GM18498 (cell line): ENCODE data around the gene F2RL2.

Experiments
- ATAC-seq: cut with Tn5 transposase; IDR thresholded peaks from one replicate; pipeline ENCODE4 v1.9.1; 2021; ENCODE audit warnings: mild to moderate bottlenecking, moderate library complexity; ENCODE audit not compliant: unreplicated experiment

Gene F2RL2

GRCh38 chr5:76622973-76623596, at the start of gene F2RL2:
Gene F2RL2 (minus strand): TSS chr5:76623403. CDS start chr5:76623230, 173 bp downstream.
- ATAC-seq = no peak

- ATAC-seq = no peak
Measured at GRCh38 chr5:76672242-76672641, 49.0 kb upstream of the F2RL2 start.

GRCh38 chr5:76670508-76670907, 47.3 kb upstream of the F2RL2 start:
- ATAC-seq = no peak

GRCh38 chr5:76669245-76669644, 46.0 kb upstream of the F2RL2 start:
- no peak for ATAC-seq

- no peak for ATAC-seq
Measured at GRCh38 chr5:76667495-76667894, 44.3 kb upstream of the F2RL2 start.

- ATAC-seq = no peak
Measured at GRCh38 chr5:76664079-76664478, 40.9 kb upstream of the F2RL2 start.

- ATAC-seq = no peak
Measured at GRCh38 chr5:76663573-76663972, 40.4 kb upstream of the F2RL2 start.

GRCh38 chr5:76662521-76662920, 39.3 kb upstream of the F2RL2 start:
- no peak for ATAC-seq

GRCh38 chr5:76660360-76660759, 37.2 kb upstream of the F2RL2 start:
- no peak for ATAC-seq

- ATAC-seq = no peak
Measured at GRCh38 chr5:76657683-76658311, 34.6 kb upstream of the F2RL2 start.

- no peak for ATAC-seq
Measured at GRCh38 chr5:76657091-76657490, 33.9 kb upstream of the F2RL2 start.

- ATAC-seq = no peak
Measured at GRCh38 chr5:76652809-76653414, 29.7 kb upstream of the F2RL2 start.

- no peak for ATAC-seq
Measured at GRCh38 chr5:76649140-76649539, 25.9 kb upstream of the F2RL2 start.

- ATAC-seq = no peak
Measured at GRCh38 chr5:76643371-76643770, 20.2 kb upstream of the F2RL2 start.

GRCh38 chr5:76642390-76643040, 19.3 kb upstream of the F2RL2 start:
- ATAC-seq = no peak

GRCh38 chr5:76641514-76642120, 18.4 kb upstream of the F2RL2 start:
- ATAC-seq = no peak

- peak; percentile 54 for ATAC-seq
Measured at GRCh38 chr5:76638479-76638878, 15.3 kb upstream of the F2RL2 start.

GRCh38 chr5:76637490-76637889, 14.3 kb upstream of the F2RL2 start:
- no peak for ATAC-seq

- ATAC-seq = no peak
Measured at GRCh38 chr5:76634661-76635060, 11.5 kb upstream of the F2RL2 start.

GRCh38 chr5:76626738-76627137, 3.5 kb upstream of the F2RL2 start:
- ATAC-seq = no peak

GRCh38 chr5:76625087-76625815, 2.0 kb upstream of the F2RL2 start:
- ATAC-seq = no peak
